Skeletal muscle tissue (tissue), 4 donors: ENCODE measurements around the gene FAM181A. TPM values are rescaled to one million over a fixed set of nuclear protein-coding genes. Genes with fewer than 3 reads are reported as not detected.
A peak's percentile ranks its signal among the peaks of the same experiment; 100 is the strongest.

ENCODE experiments used
- H3K27ac ChIP-seq: one replicate; pipeline ENCODE4 v1.7.0; 2013; ENCODE audit warnings: mild to moderate bottlenecking, low read depth, low read length, inconsistent platforms
- H3K27me3 ChIP-seq, 3 donors: one replicate each; pipeline ENCODE4 v1.7.0; 2013; ENCODE audit warnings: low read length in 3 of 3; ENCODE audit not compliant: control insufficient read depth in 3 of 3, insufficient read depth in 3 of 3
- H3K36me3 ChIP-seq, 3 donors: one replicate each; pipeline ENCODE4 v1.7.0; 2013; ENCODE audit warnings: low read length in 3 of 3; ENCODE audit not compliant: control insufficient read depth in 3 of 3, insufficient read depth in 3 of 3
- H3K4me1 ChIP-seq, 3 donors: one replicate each; pipeline ENCODE4 v1.7.0; 2013; ENCODE audit warnings: low read length in 3 of 3, mild to moderate bottlenecking in 3 of 3; ENCODE audit not compliant: control insufficient read depth in 3 of 3, insufficient read depth in 3 of 3
- H3K4me3 ChIP-seq, 3 donors: one replicate each; pipeline ENCODE4 v1.7.0; 2013; ENCODE audit warnings: low read length in 3 of 3
- H3K9ac ChIP-seq, 3 donors: one replicate each; pipeline ENCODE4 v1.7.0; 2013; ENCODE audit warnings: low read length in 3 of 3, mild to moderate bottlenecking in 3 of 3, moderate library complexity in 2 of 3, low read depth in 1 of 3
- H3K9me3 ChIP-seq, 3 donors: one replicate each; pipeline ENCODE4 v1.7.0; 2013; ENCODE audit warnings: low read length in 3 of 3; ENCODE audit not compliant: control insufficient read depth in 3 of 3
- total RNA-seq: library from RNA; depleted of rRNA; stranded (reverse); fragments of >200 nt; gene quantifications from one replicate; pipeline ENCODE4 v1.2.3, GENCODE V29; 2014
- donor health status: Osteomylitis.

Gene FAM181A
- total RNA-seq, 1 donor from 2014 or later = not detected

GRCh38 chr14:93959239-93960107 is 32.3 kb downstream of the FAM181A start:
- Histone ChIP-seq H3K4me1 (peaks cover 92 to 95% (median 94%) of the 10 kb centered on the region in 3 donors), H3K9me3 (no peaks in the 10 kb centered on the region), H3K27ac (peak overlapping the region; percentile 73), H3K4me3 (peak overlapping the region in 1 of 3 donors; percentile 7), H3K27me3 (no peaks in the 10 kb centered on the region), H3K9ac (peak overlapping the region; percentile 10 to 57 (median 20)), H3K36me3 (peaks cover 50 to 79% (median 66%) of the 10 kb centered on the region in 3 donors)

- H3K4me3 ChIP-seq = no peak overlapping the region
- no peaks in the 10 kb centered on the region for H3K9me3 ChIP-seq
- H3K9ac ChIP-seq = peak overlapping the region in 2 of 3 donors; percentile 2 to 57
- no peaks in the 10 kb centered on the region for H3K27me3 ChIP-seq
- H3K27ac ChIP-seq = peak overlapping the region; percentile 73
- peaks cover 43 to 74% (median 59%) of the 10 kb centered on the region in 3 donors for H3K36me3 ChIP-seq
- H3K4me1 ChIP-seq = peaks cover 93 to 96% (median 94%) of the 10 kb centered on the region in 3 donors
Measured at GRCh38 chr14:93960108-93960475, 32.9 kb downstream of the FAM181A start.

GRCh38 chr14:93960774-93961438 is 33.8 kb downstream of the FAM181A start:
- Histone ChIP-seq H3K27ac (peak overlapping the region; percentile 73), H3K27me3 (no peaks in the 10 kb centered on the region), H3K36me3 (peaks cover 37 to 71% (median 51%) of the 10 kb centered on the region in 3 donors), H3K4me3 (peak overlapping the region in 1 of 3 donors; percentile 38), H3K9me3 (no peaks in the 10 kb centered on the region), H3K4me1 (peaks cover 93 to 96% (median 94%) of the 10 kb centered on the region in 3 donors), H3K9ac (peak overlapping the region in 1 of 3 donors; percentile 26)

GRCh38 chr14:93961620-93962019 is 34.5 kb downstream of the FAM181A start:
- Histone ChIP-seq H3K9me3 (no peaks in the 10 kb centered on the region), H3K9ac (peak overlapping the region in 1 of 3 donors; percentile 40), H3K36me3 (peaks cover 35 to 68% (median 48%) of the 10 kb centered on the region in 3 donors), H3K27me3 (no peaks in the 10 kb centered on the region), H3K4me1 (peaks cover 93 to 96% (median 94%) of the 10 kb centered on the region in 3 donors), H3K4me3 (peak overlapping the region in 1 of 3 donors; percentile 38), H3K27ac (peak overlapping the region; percentile 44)

- H3K27me3 ChIP-seq = no peaks in the 10 kb centered on the region
- no peaks in the 10 kb centered on the region for H3K9me3 ChIP-seq
- peaks cover 34 to 64% (median 51%) of the 10 kb centered on the region in 3 donors for H3K36me3 ChIP-seq
- peak overlapping the region in 2 of 3 donors; percentile 1 to 22 for H3K4me3 ChIP-seq
- peak overlapping the region in 1 of 3 donors; percentile 70 for H3K9ac ChIP-seq
- H3K27ac ChIP-seq = peak overlapping the region; percentile 74
- peaks cover 92 to 96% (median 95%) of the 10 kb centered on the region in 3 donors for H3K4me1 ChIP-seq
Measured at GRCh38 chr14:93962701-93963601, 35.8 kb downstream of the FAM181A start.

GRCh38 chr14:93963692-93964091 is 36.5 kb downstream of the FAM181A start:
- peak overlapping the region in 2 of 3 donors; percentile 41 to 45 for H3K4me3 ChIP-seq
- H3K4me1 ChIP-seq = peaks cover 92 to 96% (median 94%) of the 10 kb centered on the region in 3 donors
- H3K27ac ChIP-seq = peak overlapping the region; percentile 74
- peak overlapping the region in 2 of 3 donors; percentile 42 to 70 for H3K9ac ChIP-seq
- peaks cover 30 to 60% (median 52%) of the 10 kb centered on the region in 3 donors for H3K36me3 ChIP-seq
- H3K9me3 ChIP-seq = no peaks in the 10 kb centered on the region
- no peaks in the 10 kb centered on the region for H3K27me3 ChIP-seq

- peak overlapping the region; percentile 74 for H3K27ac ChIP-seq
- peaks cover 92 to 96% (median 94%) of the 10 kb centered on the region in 3 donors for H3K4me1 ChIP-seq
- H3K9ac ChIP-seq = peak overlapping the region; percentile 13 to 70 (median 42)
- no peaks in the 10 kb centered on the region for H3K27me3 ChIP-seq
- peak overlapping the region; percentile 17 to 45 (median 41) for H3K4me3 ChIP-seq
- H3K9me3 ChIP-seq = no peaks in the 10 kb centered on the region
- peaks cover 29 to 60% (median 51%) of the 10 kb centered on the region in 3 donors for H3K36me3 ChIP-seq
Measured at GRCh38 chr14:93964281-93964680, 37.1 kb downstream of the FAM181A start.

GRCh38 chr14:93964820-93965286 is 37.7 kb downstream of the FAM181A start:
- H3K4me1 ChIP-seq = peaks cover 92 to 96% (median 94%) of the 10 kb centered on the region in 3 donors
- peaks cover 28 to 59% (median 51%) of the 10 kb centered on the region in 3 donors for H3K36me3 ChIP-seq
- H3K9me3 ChIP-seq = no peaks in the 10 kb centered on the region
- H3K27me3 ChIP-seq = no peaks in the 10 kb centered on the region
- peak overlapping the region; percentile 57 for H3K27ac ChIP-seq
- H3K9ac ChIP-seq = no peak overlapping the region
- no peak overlapping the region for H3K4me3 ChIP-seq

GRCh38 chr14:93965287-93965821 is 38.2 kb downstream of the FAM181A start:
- H3K9ac ChIP-seq = no peak overlapping the region
- no peaks in the 10 kb centered on the region for H3K27me3 ChIP-seq
- H3K4me3 ChIP-seq = peak overlapping the region in 1 of 3 donors; percentile 3
- peaks cover 26 to 57% (median 46%) of the 10 kb centered on the region in 3 donors for H3K36me3 ChIP-seq
- H3K4me1 ChIP-seq = peaks cover 92 to 96% (median 94%) of the 10 kb centered on the region in 3 donors
- H3K9me3 ChIP-seq = no peaks in the 10 kb centered on the region
- H3K27ac ChIP-seq = peak overlapping the region; percentile 57
